H1 (cell line): Measurements from ENCODE around the gene EZH1. TPM values are rescaled to one million over a fixed set of nuclear protein-coding genes. Genes with fewer than 3 reads are reported as not detected.

Experiments
- CHD1 ChIP-seq: IDR thresholded peaks from 2 replicates; pipeline ENCODE4 v1.6.1; 2012; ENCODE audit warnings: low read depth, low read length, improper control_type of control experiment
- CHD7 ChIP-seq: fragments of 300-600 bp; sonication (generic); IDR thresholded peaks from 2 replicates; pipeline ENCODE4 v1.7.1; 2012; ENCODE audit warnings: low read length, moderate library complexity, mild to moderate bottlenecking, inconsistent platforms; ENCODE audit not compliant: insufficient replicate concordance
- polyA plus RNA-seq, 7 experiments: library from polyadenylated mRNA; depleted of rRNA in 3 of 7; stranded (reverse) in 5 of 7; unstranded in 2 of 7; fragments of >200 nt in 5 of 7; fragments of 200-250 nt in 2 of 7; gene quantifications; 1 replicate in 5 of 7; 2 replicates in 1 of 7; 4 replicates in 1 of 7; pipeline versions ENCODE4 v1.2.1 to v1.2.3, GENCODE V29; 2011 to 2013; ENCODE audit warnings: missing spikeins in 2 of 7, mixed read lengths in 2 of 7
- total RNA-seq: library from RNA; stranded (reverse); fragmentation: NEBNext Ultra II Directional; extraction: Animal tissue kit (Norgen Biotek cat#: 25700); gene quantifications from 2 replicates; pipeline ENCODE4 v1.2.1, GENCODE V29; 2021

EZH1 gene
- total and polyA plus RNA-seq, 2 of the 8 experiments (the other 6 are each of a cell fraction or from before 2014, with no cell fraction given), result 17.4 to 20.8 TPM

- TF ChIP-seq CHD7, result no peak
- no peak for TF ChIP-seq CHD1
Measured at GRCh38 chr17:42687707-42688320, 57.0 kb downstream of the EZH1 start (continued).
